NCI-H2081 (cell line): ENCODE results near the gene ADAMTSL3.

Source experiments
- DNase-seq, 2 experiments: peaks; one replicate each; lab custom pipeline; 2025; lab: John Stamatoyannopoulos, UW

ADAMTSL3 gene

DNA sequence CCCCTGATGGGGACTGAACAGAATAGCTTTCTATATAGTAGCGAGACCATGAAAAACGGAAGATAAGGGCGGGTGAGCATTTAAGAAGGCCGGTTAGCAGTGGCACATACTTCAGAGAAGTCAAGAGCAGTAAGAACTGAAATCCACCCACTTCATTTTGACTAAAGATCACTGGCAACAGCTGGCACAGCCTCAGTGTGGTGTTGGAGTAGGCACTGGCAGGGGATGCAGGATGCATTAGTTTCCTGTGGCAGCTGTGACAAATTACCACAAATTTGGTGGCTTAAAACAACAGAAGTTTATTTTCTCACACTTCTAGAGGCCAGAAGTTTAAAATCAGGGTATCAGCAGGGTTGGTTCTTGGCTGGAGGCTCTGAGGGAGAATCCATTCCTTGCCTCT is 176.5 kb downstream of the ADAMTSL3 start:
- no peak for DNase-seq

DNA sequence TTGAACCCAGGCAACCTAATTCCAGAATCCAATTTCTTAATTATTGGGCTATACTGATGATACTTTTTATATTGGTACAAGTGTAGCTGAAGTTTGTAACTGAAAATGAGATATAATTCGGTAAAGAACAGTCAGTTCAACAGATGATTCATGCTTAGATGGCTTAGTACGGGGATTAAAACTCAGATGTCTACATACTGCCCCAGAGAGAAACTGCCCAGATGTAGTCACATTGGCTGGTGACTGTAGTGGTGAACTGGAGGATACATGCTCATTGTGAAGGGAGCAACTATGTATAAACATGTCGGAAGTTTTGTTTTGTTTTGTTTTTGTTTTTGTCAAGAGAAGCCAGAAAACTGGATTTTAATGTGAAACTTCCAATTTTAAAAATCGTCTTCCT is 179.6 kb downstream of the ADAMTSL3 start:
- no peak for DNase-seq

DNA sequence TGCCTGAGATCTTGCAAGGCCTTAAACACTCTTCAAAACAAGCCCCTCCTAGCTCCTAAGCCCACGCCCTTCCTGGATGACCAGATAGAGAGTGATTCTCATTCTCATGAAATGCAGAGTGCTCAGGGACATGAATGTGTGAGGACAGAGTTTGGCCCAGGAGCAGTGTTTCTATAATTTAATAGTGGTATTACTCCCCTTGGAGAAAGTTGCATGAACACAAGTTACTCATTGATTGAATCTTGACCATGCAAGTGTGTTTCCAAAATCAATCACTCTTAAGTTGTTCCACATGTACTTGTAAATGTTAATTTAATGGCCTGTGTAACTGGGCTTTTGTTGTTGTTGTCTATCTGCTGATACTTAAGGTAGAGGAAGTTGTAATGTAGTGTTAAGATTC is 181.6 kb downstream of the ADAMTSL3 start:
- no peak for DNase-seq

GRCh38 chr15:83837945-83838571 is 184.1 kb downstream of the ADAMTSL3 start:
- peak; percentile 0 to 1 for DNase-seq

DNA sequence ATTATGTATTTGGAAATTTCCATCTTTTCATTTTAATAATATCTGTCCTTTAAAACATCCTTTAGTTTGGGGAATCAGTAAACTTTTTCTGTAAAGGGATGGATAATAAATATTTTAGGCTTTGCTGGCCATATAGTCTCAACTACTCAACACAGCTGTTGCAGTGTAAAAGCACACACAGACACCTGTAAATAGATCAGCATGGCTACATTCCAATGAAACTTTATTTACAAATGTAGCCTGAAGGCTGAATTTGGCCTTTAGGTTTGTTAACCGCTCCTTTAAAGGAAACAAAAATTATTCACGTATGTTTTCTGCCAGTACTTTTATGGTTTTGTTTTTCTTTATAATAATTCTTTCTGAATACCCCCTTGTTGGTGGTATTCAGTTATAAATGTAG is 184.8 kb downstream of the ADAMTSL3 start:
- DNase-seq: no peak

GRCh38 chr15:83842281-83842680 is 188.4 kb downstream of the ADAMTSL3 start:
- DNase-seq: no peak

GRCh38 chr15:83843471-83843871 is 189.5 kb downstream of the ADAMTSL3 start:
- DNase-seq: no peak

DNA sequence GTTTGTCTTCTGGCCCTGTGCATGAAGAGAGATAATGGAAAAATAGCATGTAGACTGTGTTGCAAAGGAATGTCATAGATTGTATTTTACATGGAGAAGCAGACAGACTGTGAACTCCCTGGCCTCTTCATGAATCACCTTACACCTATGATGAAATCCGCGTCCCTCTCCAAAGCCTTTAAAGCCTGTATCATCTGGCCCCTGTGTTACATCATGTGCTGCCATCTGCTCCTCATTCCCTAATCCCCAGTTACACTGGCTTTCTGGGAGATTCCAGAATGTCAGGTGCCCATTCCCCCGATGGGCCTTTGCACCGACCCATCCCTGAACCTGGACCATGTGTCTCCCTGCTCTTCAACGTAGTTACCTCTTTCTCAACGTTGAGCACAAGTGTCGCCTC is 190.8 kb downstream of the ADAMTSL3 start:
- no peak for DNase-seq

DNA sequence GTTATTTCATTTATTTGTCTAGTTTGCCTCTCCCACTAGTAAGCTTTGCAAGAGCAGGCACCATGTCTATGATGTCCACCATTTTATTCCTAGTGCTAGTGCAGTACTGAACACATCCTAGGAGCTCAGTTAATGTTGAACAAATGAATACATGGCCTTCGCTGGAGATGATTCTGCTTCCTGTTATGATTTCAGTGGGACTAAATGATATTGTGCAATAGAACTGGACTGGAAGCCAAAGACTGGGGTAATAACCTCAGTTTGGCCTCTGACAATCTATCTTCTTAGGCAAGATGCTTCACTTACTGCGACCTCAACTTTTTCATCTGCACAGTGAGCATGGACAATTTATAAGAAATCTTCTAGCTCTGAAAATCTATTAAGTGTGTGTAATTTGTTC is 191.3 kb downstream of the ADAMTSL3 start:
- no peak for DNase-seq

GRCh38 chr15:83846847-83847246 is 192.9 kb downstream of the ADAMTSL3 start:
- no peak for DNase-seq

- DNase-seq: no peak
Measured at GRCh38 chr15:83848315-83849050, 194.6 kb downstream of the ADAMTSL3 start.

DNA sequence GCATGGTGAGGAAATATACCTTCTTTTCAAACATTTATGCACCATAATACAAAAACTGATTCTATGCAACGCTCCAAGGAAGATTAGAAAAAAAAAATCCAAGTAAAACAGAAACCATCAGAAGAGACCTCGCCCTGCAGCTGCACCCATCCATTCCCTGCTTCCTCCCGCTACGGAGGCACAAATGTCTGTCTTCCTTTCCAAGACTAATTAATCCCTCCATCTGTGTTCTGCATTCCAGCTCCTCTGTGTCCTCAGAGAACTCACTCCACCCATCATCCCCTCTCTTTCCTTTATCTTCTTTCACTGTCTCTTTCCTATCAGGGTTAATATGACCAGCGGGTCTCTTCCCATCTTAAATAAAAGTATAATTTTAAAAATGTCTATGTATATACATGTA is 196.1 kb downstream of the ADAMTSL3 start:
- no peak for DNase-seq

DNA sequence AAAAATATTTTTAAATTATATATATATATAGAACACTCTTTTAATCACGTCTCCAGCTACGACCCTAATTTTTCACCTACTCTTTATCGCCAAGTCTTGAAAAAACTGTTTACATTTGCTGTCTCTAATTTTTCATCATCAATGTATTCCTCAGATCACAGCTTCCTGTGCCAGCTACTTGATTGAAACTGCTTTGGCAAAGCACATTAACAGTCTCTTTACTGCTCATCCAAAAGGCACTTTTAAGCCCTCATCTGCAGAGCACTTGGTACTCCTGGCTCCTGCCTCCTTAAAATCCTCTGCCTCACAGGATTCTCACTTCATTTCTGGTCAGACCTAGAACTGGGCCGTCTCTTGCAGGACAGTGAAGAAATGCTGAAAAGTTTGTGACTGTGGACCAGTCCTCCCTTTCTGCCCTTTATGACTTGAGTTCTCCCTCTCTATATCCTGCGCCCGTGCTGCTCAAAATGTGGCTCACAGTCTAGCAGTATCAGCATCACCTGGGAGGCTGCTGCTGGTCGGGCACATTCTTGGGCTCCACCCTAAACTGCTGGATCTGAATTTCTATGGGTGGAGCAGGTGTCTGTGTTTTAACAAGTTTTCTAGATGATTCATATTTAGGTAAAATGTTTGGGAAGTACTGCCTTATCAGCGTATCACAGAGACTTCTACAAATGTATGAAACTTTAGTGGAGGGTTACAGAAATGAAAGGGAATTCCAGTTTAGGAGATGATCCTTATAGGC is 196.8 kb downstream of the ADAMTSL3 start:
- no peak for DNase-seq

DNA sequence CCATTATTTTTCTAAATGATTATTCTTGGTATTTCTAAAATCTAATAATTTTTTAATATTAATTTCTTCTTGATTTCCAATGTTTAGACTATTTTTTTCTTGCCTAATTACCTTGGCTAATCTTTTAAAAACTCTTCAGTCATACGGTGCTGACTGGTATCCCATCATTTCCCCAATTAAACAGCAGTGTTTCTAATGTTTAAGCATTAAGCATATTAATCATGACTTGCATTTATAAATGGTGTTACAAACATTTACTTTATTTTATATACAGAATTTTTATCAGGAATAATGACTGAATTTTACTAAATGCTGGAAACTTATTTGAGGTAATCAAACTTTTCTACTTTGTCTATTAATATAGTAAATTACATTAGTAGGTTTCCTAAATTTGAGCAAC is 199.3 kb downstream of the ADAMTSL3 start:
- DNase-seq: no peak

DNA sequence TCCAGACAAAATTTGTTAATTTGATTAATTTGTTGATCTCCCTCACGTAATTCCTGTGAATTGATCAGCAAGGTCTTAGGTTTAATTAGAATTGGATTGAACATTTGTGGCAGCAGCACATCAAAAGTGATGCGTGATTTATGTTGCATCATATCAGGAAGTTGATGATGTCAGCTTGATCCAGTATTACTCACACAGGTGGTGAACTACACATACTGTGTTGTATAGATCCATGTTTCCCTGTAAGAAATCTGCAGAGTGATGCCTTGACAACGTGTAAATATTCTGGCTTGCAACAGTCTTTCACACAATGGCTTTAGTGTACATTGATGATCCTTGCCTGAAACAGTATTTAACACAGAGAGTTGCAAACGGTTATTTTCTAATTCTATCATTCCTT is 200.4 kb downstream of the ADAMTSL3 start:
- no peak for DNase-seq

DNA sequence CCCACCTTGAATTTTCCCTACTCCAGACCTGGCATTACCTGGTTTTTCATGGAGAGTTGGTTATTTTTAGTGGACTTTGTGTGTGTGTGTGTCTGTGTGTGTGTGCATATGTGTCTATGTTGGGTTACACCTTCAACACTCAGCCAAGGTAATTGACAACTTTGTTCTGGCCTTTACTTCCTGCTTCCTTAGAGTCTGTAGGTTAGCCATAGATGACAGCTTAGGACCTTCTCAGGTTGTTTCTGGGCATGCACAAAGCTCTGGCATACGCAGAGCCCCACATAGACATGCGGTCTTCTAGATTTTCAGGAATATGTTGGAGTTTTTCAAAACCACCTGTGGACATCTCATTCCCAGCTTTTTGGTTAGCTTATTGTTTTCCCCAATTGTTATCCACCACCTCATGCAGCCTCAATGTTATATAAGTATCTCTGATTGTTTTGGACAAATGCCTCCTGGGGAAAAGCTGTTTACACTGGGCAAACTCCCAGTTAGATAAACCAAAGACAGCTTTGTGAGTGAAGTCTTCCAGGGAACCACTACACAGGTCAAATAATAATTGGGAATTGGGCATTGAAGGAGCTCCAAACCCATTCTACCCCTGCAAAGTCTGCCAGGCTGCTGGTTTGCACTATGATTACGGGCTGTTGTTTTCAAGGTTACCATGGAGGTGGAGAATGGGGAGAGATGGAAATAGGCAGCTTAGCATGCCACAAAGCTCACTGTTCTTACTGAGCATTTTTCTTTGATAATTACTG is 201.2 kb downstream of the ADAMTSL3 start:
- no peak for DNase-seq

DNA sequence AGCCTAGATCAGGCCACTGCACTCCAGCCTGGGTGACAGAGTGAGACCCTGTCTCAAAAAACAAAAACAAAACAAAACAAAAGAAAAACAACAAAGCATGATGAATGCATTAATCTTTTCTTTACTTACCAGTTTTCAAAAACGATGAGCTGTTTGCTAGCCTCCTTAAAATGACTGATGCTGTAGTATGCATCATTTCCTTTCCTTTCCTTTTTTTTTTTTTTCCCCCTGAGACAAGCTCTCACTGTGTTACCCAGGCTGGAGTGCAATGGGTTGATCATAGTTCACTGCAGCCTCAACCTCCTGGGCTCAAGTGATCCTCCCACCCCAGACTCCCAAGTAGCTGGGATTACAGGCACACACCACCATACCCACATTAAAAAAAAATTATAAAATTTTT is 202.0 kb downstream of the ADAMTSL3 start:
- no peak for DNase-seq

DNA sequence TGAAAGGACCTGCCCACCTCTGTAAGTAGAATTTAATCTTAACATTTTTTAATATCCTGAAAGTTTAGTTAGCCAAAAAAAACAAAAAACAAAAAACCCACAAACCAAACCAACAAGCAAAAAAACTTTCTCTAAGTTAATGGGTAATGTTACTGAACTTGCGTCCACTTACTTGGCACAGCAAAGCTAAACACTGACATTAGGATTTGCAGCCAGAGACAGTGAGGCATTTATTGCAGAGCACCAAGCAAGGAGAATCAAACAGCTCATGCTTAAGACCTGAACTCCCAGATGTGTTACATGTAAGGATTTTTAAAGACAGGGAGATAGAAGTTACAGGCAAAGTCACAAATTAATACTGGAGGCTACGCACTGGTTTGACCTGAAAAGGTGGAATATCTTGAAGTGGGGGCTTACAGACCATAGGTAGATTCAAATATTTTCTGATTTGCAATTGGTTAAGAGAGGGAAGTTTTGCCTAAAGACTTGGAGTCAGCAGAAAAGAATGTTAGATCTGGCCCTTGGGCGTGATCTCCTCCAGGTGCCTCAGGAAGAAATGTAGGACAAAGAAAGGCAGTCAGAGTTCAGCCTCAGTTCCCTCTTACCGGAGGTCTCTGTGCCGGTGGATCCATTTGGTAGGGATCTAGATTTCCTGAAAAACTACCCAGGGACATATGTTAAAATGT is 205.0 kb downstream of the ADAMTSL3 start:
- DNase-seq: no peak

DNA sequence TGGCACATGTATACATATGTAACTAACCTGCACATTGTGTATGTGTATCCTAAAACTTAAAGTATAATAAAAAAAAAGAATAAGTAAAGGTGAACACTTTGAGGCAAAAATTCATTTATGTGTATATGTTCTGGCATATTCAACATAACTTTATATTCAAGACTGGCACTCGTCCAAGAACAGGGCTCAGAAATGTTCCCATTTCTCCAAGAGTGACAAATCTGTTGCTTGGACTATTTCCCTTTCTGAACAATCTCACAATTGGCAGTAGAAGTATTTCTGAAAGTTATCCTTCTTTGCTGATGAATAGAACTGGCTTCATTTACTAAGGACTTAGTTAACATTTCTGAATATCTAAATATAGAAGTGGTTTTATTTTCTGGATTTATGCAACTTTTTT is 212.8 kb downstream of the ADAMTSL3 start:
- DNase-seq: no peak

- no peak for DNase-seq
Measured at GRCh38 chr15:83869341-83869740, 215.4 kb downstream of the ADAMTSL3 start.

GRCh38 chr15:83871808-83872559 is 218.1 kb downstream of the ADAMTSL3 start:
- no peak for DNase-seq
